T-helper 2 cell treated with Interferon-gamma antibody and Interleukin-4, amounts not matched to agents 100 ng/mL and 5 ng/mL, for 36 hours (primary cell): ENCODE data around the gene SLC44A1. TPM values are rescaled to one million over a fixed set of nuclear protein-coding genes. Genes with fewer than 3 reads are reported as not detected.

Experiments used
- intact Hi-C: fragments of 100-400 bp; cut with micrococcal nuclease; formaldehyde crosslinking; loops from one replicate; pipeline ENCODE4 v1.15.1; 2023
- total RNA-seq: library from RNA; stranded (reverse); gene quantifications from 2 replicates; pipeline ENCODE4 v1.2.3, GENCODE V29; 2022

The SLC44A1 gene
- total RNA-seq, 1 donor from 2014 or later = 4.2 TPM

DNA sequence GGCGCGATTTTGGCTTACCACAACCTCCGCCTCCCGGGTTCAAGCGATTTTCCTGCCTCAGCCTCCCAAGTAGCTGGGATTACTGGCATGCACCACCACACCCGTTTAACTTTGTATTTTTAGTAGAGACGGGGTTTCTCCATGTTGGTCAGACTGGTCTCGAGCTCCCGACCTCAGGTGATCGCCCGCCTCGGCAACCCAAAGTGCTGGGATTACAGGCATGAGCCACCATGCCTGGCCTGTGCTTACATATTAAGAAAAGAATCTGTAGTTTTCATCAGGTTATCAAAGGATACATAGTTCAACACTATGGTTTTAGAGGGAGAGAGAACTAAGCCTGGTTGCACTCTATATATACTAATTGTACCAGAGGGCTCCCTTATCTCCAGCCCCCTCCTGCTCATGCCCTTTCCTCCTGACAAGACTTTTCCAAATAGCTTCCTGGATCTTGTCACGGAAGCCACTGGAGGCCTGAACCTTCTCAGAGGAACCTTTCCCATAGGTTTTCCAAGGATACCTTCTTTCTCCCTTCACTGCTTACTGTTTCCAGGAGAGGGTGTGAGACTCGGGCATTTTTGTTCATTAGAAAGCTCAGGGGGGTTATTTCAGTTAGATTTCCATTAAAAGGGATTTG lies 53.1 kb downstream of the SLC44A1 start:
- intact Hi-C loops = no loop called here

DNA sequence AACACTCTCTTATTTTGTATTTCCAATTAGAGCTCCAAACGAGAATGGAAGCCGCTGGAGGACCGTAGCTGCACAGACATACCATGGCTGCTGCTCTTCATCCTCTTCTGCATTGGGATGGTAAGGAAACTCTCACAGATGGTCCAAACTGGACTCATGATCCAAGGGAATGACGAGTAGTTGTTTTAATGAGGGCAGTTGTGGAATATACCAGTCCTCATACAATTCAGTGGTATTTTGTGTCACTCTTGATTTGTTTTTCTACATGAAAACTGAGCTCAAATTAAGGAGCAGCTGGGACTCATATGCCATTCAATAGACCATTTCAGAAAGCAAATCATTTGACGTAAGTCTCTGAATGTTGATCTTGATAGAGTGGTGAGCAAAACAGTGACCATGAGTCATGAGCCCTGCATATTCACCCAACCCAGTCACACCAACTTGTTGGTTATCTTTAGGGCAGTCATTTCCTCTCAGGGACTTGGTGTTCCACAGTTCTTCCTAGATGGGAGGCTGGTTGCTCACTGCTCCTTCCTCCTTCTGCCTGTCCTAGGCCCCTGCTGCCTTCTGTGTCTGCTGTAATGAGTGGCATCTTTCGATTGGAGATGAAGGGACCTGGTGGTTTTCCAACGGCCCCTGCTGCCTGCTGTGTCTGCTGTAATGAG lies 54.9 kb downstream of the SLC44A1 start:
- intact Hi-C loops = no loop called here

DNA sequence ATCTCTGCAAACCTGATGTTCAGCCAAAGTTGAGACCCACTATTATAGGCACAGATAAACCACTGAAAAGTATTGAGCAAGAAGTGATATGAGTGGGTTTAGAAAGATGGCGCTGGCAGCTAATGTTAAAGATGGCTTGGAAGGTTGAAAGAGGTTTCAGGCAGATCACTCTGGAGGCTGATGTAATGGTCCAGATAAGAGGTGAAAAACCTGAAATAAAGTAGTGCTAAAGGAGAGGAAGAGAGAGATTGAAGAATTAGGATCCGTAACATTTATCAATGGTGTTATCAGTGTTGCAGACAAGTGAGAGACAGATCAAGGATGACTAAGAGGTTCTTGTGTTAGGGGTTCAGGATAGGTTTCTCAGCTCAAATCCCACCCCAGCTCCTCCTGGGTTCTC lies 58.3 kb downstream of the SLC44A1 start:
- intact Hi-C loops = no loop called here

DNA sequence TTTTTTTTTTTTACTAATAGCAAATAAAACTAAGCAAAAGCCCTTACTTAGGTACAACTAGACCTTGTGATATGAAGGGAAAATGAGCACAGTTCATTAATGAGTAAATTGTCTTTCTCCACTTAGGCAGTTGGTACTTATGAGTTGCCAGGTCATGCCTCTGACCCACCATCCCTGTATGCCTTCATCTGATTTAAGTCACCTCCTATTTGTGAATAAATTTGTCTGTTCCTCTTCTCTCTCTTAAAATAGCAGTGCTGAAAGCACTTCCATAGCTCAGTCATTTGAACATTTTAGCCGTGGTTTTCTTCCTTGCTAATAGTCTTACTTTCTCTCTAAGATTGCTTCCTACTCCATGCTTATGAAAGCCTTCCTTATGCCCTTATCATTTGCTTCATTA lies 61.4 kb downstream of the SLC44A1 start:
- intact Hi-C loops = no loop called here

DNA sequence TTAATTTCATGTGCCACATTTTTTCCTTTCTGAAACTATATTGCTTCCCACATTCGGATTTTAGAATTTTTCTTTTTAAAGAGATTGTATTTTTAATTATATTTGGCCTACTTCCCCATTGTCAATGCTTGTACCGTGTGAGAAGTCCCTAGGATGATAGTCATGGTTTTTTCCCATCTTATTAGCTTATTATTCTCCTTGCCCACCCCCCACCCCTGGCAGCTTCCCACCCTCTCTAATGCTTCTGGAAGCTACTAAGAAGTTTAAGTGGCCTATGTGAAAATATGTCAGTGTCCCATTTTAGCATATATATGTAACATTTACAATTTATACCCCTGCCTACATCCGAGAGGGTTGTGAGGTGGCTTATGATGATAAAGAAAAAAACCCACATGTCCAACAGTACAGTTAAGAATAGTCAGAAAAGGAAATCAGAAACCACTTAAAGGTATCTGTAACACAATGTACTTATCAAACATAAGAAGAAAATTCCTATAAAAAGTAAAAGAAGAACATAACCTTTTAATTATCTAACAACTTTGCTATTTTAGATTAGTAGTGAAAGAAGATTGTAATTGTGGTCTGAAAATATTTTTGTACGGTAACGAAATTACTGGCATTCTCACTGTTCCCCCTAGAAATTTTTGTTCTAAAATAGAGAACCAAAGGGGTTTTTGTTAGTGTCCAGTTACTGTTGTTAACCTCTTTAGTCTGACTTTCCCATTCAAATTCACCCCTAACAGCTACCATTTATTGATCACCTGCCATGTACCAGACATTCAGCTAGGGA lies 62.1 kb downstream of the SLC44A1 start:
- intact Hi-C loops = no loop called here

DNA sequence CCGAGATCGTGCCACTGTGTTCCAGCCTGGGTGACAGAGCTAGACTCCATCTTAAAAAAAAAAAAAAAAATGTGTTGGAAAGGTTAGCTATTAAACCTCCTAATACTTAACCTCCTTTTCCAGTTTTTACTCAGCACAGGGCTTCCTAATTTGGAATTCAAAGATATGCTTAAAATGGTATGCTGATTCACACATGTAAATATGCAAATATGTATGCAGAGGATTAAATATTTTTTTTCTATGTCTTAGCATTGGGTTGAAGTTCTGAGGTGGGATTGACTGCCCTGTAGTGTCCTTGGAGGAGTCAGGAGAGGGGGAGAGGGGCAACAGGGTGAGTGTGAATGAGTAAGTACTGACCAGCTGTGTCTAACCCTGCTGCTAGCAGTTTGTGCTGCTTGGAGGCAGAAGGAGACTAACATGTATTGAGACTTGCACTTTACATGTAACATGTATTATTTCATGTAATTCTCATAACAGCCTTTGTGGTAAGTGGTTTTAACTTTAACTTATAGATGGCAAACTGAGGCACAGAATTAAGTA lies 63.2 kb downstream of the SLC44A1 start:
- intact Hi-C loops = no loop called here

DNA sequence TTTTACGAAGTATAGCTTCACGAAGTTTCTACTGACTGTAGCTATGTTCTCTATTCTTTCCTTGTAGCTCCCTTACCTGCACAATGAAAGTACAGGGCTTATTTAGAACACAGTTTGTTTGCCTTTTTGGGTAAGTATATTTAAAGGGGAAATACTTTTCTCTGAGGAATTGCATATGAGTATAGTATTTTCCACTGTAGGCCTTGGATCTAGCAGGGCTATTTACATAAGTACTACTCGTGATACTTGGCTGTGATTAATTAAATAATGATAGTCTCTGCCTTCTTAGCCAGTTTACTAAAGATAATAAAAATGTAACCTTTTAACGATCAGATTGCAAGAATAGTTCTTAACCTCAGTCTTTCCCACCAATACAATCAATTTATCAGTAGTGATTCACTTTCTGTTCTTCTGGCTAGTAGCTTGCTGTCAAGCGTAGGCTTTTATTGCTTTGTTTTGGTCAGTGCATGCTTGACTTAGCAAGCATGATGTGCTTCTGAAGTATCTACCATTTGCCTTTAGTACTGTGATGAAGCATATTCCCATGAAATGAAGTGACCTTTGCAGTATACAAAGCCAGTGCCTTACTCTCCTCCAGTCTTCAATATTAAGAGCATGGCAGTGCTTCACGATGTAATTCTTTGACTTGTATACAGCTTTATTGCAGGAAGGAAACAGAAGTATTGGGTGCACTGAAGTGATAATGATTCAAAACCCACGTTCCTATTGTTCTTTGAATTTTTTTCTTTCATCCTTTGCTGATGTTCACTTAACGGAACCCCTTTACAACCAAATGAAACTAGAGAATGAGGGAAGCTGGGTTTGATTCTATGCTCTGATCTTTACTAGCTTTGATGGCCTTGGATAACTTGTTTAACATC lies 64.2 kb downstream of the SLC44A1 start:
- intact Hi-C loops = no loop called here

DNA sequence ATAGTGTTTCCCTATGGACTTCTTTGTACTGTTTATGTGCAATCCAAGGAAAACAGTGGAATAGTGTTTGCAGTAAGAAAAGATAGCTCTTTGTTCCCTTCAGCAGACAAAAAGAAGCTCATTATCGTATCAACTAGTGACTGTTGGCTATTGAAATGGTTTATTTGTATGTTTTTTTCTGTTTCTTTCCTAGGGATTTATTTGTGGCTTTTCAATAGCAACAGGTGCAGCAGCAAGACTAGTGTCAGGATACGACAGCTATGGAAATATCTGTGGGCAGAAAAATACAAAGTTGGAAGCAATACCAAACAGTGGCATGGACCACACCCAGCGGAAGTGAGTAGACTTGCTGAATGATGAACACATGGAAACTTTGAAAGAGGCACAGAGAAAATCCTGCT lies 65.1 kb downstream of the SLC44A1 start:
- intact Hi-C loops = no loop called here

DNA sequence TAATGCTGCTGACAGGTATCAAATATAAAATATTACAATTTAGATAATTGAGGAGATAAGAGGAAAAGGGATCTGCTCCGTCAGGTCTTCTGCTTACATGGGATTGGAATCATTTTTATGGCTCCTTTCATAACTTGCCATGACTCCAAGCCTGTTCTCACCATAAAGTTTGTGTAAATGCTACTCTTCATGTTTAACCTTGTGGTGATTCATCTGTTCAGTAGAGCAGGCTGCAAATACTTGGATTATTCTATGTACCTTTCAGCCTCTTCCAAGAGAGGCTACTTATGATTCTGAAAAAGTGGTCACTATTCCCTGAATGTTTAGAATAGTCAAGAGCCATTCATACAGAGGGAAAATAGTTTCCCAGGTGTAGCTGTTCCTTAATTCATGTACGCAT lies 66.9 kb downstream of the SLC44A1 start:
- intact Hi-C loops = no loop called here

DNA sequence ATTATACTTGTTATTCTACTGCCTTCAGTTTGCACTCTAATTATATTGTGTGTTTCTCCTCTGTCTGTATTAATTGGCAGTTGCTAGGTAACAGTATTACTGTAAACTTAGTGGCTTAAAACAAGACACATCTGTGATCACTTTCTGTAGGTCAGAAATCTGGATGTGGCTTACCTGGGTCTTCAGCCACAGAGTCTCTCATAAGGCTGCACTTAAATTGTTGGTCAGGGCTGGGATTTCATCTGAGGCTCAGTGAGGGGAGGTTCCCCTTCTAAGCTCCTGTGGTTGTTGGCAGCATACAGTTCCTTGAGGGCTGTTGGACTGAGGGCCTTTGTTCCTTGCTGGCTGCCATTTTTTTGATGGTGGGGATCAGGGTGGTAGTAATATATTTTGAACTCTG lies 68.8 kb downstream of the SLC44A1 start:
- intact Hi-C loops = no loop called here

DNA sequence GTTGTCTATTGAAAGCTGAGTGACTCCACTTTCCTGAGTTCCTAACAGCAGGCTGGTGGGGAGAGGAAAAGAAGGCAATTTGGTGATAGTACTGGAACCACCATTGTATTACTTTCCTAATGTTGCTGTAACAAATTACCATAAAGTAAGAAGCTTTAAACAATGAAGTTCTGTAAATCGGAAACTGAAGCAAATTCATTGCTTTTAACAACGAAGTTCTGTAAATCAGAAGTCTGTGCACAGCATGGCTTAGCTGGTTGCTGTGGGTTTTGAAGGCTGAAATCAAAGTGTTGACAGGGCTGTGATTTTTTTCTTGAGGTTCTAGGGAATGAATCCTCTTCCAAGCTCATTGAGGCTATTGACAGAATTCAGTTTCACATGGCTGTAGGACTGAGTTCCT lies 72.3 kb downstream of the SLC44A1 start:
- intact Hi-C loops = no loop called here

DNA sequence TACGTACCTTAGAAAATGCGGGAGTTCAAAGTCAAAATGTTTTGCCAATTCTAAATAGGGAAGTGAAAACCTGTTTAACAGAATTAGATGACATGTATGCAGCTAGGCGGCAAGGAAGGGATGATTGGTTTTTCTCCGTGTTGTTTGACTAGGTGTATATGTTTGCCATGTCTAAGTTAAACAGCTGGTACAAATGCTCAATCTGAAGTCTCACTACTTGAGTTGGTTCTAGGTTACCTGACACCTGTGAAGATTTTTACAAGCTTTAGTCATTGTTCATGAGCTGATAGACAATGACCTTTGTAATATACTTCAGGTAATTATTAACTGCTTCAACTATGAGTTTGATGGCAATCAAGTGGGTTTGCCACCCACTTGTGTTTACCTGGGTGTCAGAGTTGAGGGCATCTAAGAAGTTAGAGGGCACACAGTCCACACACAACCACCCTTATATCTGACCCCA lies 74.3 kb downstream of the SLC44A1 start:
- intact Hi-C loops = no loop called here

DNA sequence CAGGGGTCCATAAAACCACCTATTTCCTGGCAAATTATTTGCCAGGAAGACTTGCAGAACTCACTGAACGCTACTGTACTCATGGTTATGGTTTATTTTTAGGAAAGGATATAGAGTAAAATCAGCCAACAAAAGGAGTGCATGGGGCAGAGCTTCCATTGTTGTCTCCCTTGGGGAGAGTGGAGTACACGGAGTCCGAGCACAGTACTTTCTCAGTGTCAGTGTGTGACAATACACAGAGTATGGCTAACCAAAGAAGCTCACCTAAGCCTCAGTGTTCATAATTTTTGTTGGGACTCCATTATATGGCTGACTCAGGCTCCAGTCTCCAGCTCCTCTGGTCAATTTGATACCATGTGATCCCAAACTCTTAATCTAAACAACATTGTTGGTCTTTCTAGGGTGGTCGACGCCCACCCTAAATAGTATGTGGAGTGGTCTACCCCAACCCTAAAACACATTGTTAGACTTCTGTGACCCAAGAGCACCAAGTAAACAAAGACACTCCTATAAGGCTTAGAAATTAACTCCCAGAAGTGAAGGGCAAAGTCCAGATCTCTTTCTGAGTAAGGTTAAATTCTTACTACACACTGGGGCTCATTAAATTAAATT lies 74.9 kb downstream of the SLC44A1 start:
- intact Hi-C loops = no loop called here

DNA sequence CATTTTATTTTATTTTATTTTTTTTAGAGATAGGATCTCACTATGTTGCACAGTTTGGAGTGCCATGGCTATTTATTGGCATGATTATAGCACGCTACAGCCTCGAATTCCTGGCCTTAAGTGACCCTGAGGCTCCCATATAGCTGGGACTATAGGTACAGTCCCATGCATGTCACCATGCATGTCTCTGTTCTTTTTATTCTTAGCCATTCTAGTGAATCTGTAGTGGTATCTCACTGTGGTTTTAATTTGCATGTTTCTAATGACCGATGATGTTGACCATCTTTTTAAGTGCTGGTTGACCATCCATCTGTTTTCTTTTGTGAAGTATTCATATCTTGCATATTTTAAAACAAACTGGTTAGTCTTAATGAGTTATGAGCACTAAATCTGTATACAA lies 76.1 kb downstream of the SLC44A1 start:
- intact Hi-C loops = no loop called here

DNA sequence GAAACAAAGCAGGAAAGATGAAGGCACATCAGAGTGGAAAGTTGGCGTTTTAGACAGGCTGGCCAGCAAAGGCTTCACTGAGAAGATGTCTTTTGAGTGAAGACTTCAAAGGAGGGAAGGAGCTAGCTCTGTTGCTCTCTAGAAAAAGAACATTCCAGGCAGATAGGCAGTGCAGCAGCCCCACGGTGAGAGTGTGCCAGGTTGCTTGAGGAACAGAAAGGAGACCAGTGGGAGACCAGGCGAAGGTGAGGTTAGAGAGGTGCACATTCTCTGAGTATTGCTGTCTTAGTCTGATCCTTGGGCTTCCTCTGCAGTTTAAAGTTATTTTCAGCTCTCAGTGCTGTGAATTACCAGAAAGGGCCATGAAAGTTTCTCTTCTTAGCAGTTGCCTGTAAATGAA lies 83.8 kb downstream of the SLC44A1 start:
- intact Hi-C loops = no loop called here

DNA sequence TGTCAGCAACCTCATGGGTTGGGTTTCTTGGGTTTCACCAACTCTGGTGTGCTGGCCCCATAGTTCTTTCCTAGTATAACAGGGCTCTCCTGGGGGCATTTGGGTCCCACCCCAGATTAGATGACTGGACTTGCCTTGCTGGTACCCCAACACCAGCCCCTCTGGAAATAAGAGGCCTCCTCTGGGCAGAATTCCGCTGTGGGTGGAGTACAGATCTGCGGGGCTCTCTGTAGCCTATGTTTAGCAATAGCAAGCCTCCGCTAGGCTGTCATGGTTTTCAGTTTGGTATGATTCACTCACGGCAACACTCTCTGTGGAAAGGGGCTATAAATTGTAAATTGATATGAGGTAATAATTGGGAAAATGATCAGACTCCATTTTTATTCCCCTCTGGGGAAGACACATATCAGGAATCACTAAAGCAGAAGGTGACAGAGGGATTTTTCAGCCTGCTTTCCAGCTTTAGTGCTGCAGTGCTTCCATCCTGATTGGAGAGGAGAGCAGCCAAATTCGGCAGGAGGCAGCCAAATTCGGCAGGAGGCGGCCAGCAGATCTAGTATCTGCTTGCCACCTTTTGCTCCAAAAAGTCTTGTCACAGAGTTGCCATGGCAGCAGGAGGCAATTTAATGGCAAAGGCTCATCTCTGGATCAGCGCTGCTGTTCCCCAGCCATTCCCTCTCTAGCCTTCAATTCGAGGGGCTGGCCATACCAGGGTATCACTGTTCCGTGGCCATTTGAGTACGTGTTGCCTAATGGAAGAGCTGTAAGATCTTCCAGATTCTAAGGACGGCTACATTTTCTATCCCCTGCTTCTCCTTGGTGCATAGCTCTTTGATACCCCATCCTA lies 84.6 kb downstream of the SLC44A1 start:
- intact Hi-C loops = no loop called here

DNA sequence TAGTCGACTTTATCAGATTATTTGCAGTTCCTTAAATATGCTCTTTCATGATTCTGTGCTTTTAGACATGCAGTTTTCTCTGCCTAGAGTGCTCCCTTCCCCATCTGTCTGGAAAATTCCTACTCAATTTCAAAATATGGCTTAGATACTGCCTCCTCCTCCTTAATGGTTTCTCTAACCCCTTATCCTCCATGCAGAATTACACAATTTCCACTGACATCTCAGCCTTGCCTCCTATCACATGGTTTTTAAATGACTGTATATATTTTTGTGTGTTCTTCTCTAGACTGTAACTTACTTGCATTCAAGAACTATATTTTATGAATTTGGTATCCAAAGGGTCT lies 85.2 kb downstream of the SLC44A1 start:
- intact Hi-C loops = no loop called here

DNA sequence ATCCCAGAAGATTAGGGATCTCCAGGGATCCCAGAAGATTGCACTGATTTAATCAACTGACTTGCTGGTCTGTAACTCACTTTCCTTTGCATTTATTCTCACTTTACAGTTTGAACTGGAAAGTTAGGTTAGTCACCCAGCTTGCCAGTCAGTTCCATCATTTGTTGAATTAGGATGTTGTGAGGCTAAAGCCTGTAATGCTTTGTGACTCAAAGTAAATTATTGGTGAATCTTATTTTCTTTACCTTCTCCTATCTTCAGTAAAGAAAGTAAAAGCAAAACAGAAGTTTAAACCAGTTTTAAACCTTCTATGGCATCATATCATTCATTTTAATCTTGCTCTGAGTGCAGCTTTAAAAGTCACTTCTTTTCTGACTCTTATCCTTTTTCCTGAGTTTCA lies 85.8 kb downstream of the SLC44A1 start:
- intact Hi-C loops = no loop called here

DNA sequence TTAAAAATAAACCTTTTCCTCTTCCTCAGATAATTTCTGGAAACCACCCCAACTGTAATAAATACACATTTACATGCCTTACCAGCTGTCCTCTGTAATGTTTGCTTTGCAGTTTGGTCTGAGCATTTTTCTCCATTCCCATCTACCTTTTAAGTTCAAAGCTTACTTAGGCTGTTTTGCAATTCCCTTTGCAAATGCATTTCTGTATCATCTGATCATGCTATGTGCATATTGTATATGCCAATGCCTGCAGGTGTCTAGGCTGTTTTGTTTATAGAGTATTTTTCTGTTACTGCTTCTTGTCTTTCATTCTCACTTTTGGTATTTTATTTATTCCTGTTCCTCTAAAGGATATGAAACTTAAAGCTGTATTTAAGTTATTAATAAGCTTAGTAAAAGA lies 86.3 kb downstream of the SLC44A1 start:
- intact Hi-C loops = no loop called here

DNA sequence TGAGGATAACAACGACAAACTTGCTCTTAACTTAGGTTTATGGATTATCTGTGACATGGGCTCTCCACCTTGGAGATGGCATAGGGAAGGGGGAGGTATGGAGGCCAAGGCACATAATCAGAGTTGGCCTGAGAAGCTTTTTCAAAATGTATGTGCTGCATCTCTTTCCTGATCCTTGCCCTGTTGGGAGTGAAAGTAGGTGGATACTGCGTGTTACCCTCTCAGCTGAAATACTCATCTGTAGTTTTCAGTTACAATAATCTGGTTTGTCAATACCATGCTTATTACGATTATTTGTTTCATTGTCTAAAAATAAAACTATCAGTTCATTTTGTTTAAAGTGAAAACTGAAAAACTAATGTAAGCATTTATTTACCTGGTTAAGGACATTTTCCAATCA lies 86.7 kb downstream of the SLC44A1 start:
- intact Hi-C loops = no loop called here
